ENCODE measurements around the gene MTHFD2.
"Not testable (repeated sequence)": the region's sequence is repeated elsewhere in the genome, so short reads cannot be mapped to it uniquely, and the experiment has no call there.

GRCh38 chr2:74229865-74230264 lies 31.4 kb downstream of the MTHFD2 start:
- not testable (repeated sequence) for TF ChIP-seq CTCF, MAX (IDR thresholded peaks at IDR 0.05; ENCODE audit: low read depth, low read length)
